HCT116 (cell line): ENCODE measurements around the gene ITM2B. TPM values are rescaled to one million over a fixed set of nuclear protein-coding genes. Genes with fewer than 3 reads are reported as not detected.

Source experiments
- ATAC-seq: fragments of 200-7000 bp; cut with Tn5 transposase; 2 replicates; pipeline ENCODE4 v1.9.1; 2020; ENCODE audit warnings: mild to moderate bottlenecking, moderate library complexity
- BruUV-seq: library from RNA; stranded (reverse); fragments of 400-500 nt; replicated peaks from 2 replicates; lab custom pipeline; 2021; lab: Mats Ljungman, UMichigan
- CTCF ChIA-PET: fragments of 300-600 bp; sonication (Branson Sonifier 250); formaldehyde crosslinking; loops from one replicate; lab custom pipeline; 2021; ENCODE audit warnings: antibody characterized with exemption; lab: Charles Lee
- POLR2A ChIA-PET: fragments of 300-600, 350-600 bp; sonication (Branson Sonifier 250); formaldehyde crosslinking; loops from one replicate; lab custom pipeline; 2021; ENCODE audit warnings: antibody characterized with exemption; lab: Charles Lee
- RAD21 ChIA-PET, 2 experiments: fragments of 300-600 bp; sonication (Branson Sonifier 250); formaldehyde crosslinking; loops; one replicate each; lab custom pipeline; 2023; ENCODE audit warnings: low total read pairs in 2 of 2; ENCODE audit not compliant: uncharacterized antibody in 2 of 2, unreplicated experiment in 2 of 2, low non-redundant PET in 1 of 2; lab: Charles Lee
- DNase-seq: peaks from one replicate; pipeline ENCODE4 v3.0.0-alpha.2; 2010; ENCODE audit warnings: low read depth, low spot score
- H2AFZ ChIP-seq: fragments of 200-600 bp; shearing (Covaris generic), sonication (generic); 2 replicates; pipeline ENCODE4 v1.6.1; 2017; ENCODE audit warnings: low read depth, mixed run types, mixed read lengths, antibody characterized with exemption, low read length; ENCODE audit not compliant: poor library complexity, severe bottlenecking
- H3K27ac ChIP-seq: 2 replicates; pipeline ENCODE4 v1.5.1; 2012; ENCODE audit warnings: low read depth, low read length
- H3K27me3 ChIP-seq: fragments of 200-600 bp; sonication (generic); 2 replicates; pipeline ENCODE4 v1.6.1; 2016; ENCODE audit warnings: mixed run types, low read length, mixed read lengths; ENCODE audit not compliant: insufficient read depth
- H3K36me3 ChIP-seq, 2 experiments: fragments of 200-500 bp in 1 of 2; fragments of 200-600 bp in 1 of 2; sonication (Bioruptor generic) in 1 of 2; sonication (generic) in 1 of 2; 2 replicates each; pipeline versions ENCODE4 v1.5.1 to v1.6.1; 2014 to 2016; ENCODE audit warnings: low read length in 2 of 2, inconsistent platforms in 1 of 2, mixed read lengths in 1 of 2, mixed run types in 1 of 2; ENCODE audit not compliant: insufficient read depth in 2 of 2, control insufficient read depth in 1 of 2
- H3K4me1 ChIP-seq, 2 experiments: fragments of 200-600 bp in 1 of 2; sonication (generic) in 1 of 2; 2 replicates each; pipeline versions ENCODE4 v1.5.1 to v1.6.1; 2012 to 2017; ENCODE audit warnings: low read length in 2 of 2, inconsistent platforms in 1 of 2, mild to moderate bottlenecking in 1 of 2, mixed read lengths in 1 of 2, mixed run types in 1 of 2, moderate library complexity in 1 of 2; ENCODE audit not compliant: insufficient read depth in 2 of 2, control insufficient read depth in 1 of 2
- H3K4me2 ChIP-seq: fragments of 200-600 bp; sonication (generic); 2 replicates; pipeline ENCODE4 v1.6.1; 2017; ENCODE audit warnings: mixed run types, low read length, mixed read lengths
- H3K4me3 ChIP-seq, 2 experiments: fragments of 200-600 bp in 1 of 2; sonication (generic) in 1 of 2; replicated peaks in 1 of 2; 2 replicates each; pipeline ENCODE4 v1.5.1; 2011 to 2016; ENCODE audit warnings: low read length in 2 of 2, control low read depth in 1 of 2, low read depth in 1 of 2, mild to moderate bottlenecking in 1 of 2, mixed read lengths in 1 of 2, mixed run types in 1 of 2
- H3K79me2 ChIP-seq: fragments of 200-600 bp; sonication (generic); 2 replicates; pipeline ENCODE4 v1.6.1; 2017; ENCODE audit warnings: mild to moderate bottlenecking, mixed run types, low read length, moderate library complexity, mixed read lengths; ENCODE audit not compliant: insufficient read depth
- H3K9ac ChIP-seq: fragments of 200-600 bp; sonication (generic); 2 replicates; pipeline ENCODE4 v1.6.1; 2016; ENCODE audit warnings: low read length, mixed read lengths
- H3K9me2 ChIP-seq: fragments of 200-600 bp; sonication (generic), shearing (Covaris generic); 2 replicates; pipeline ENCODE4 v1.6.1; 2017; ENCODE audit warnings: mixed run types, mild to moderate bottlenecking, moderate library complexity; ENCODE audit not compliant: insufficient read depth
- H3K9me3 ChIP-seq, 2 experiments: fragments of 200-500 bp in 1 of 2; fragments of 200-600 bp in 1 of 2; sonication (Bioruptor generic) in 1 of 2; sonication (generic) in 1 of 2; 2 replicates each; pipeline ENCODE4 v1.6.1; 2014 to 2017; ENCODE audit warnings: low read length in 2 of 2, mixed read lengths in 2 of 2, inconsistent platforms in 1 of 2, low read depth in 1 of 2, mild to moderate bottlenecking in 1 of 2, mixed run types in 1 of 2, moderate library complexity in 1 of 2; ENCODE audit not compliant: control insufficient read depth in 1 of 2, insufficient read depth in 1 of 2
- H4K20me1 ChIP-seq: fragments of 200-600 bp; sonication (generic), shearing (Covaris generic); 2 replicates; pipeline ENCODE4 v1.6.1; 2017; ENCODE audit warnings: mixed run types, mild to moderate bottlenecking, moderate library complexity; ENCODE audit not compliant: insufficient read depth
- CBX3 ChIP-seq: IDR thresholded peaks from 2 replicates; pipeline ENCODE4 v1.6.1; 2012; ENCODE audit warnings: low read depth
- EGR1 ChIP-seq: IDR thresholded peaks from 2 replicates; pipeline ENCODE4 v1.6.1; 2012; ENCODE audit warnings: low read depth
- ELF1 ChIP-seq: IDR thresholded peaks from 2 replicates; pipeline ENCODE4 v1.6.1; 2012; ENCODE audit warnings: low read depth, borderline replicate concordance
- EZH2 ChIP-seq: fragments of 200-600 bp; sonication (generic); IDR thresholded peaks from 2 replicates; pipeline ENCODE4 v1.6.1; 2017; ENCODE audit warnings: antibody characterized with exemption, mixed run types
- JUND ChIP-seq: IDR thresholded peaks from 2 replicates; pipeline ENCODE4 v1.6.1; 2012
- MAX ChIP-seq: IDR thresholded peaks from 2 replicates; pipeline ENCODE4 v1.6.1; 2012
- SIN3A ChIP-seq: IDR thresholded peaks from 2 replicates; pipeline ENCODE4 v1.6.1; 2012; ENCODE audit warnings: low read depth
- TCF7L2 ChIP-seq: IDR thresholded peaks from 2 replicates; pipeline ENCODE4 v1.7.0; 2011; ENCODE audit warnings: borderline replicate concordance, inconsistent platforms; ENCODE audit not compliant: insufficient read depth, insufficient read length; ENCODE audit errors: extremely low read depth
- ZFX ChIP-seq: fragments of 450-650 bp; IDR thresholded peaks from 2 replicates; pipeline ENCODE4 v1.6.1; 2017
- intact Hi-C: fragments of 100-400 bp; cut with micrococcal nuclease; formaldehyde crosslinking; loops from 2 replicates; pipeline ENCODE4 v1.10.0; 2022
- total RNA-seq: library from RNA; stranded (reverse); gene quantifications from one replicate; pipeline ENCODE4 v1.2.1, GENCODE V29; 2021; ENCODE audit not compliant: unreplicated experiment
- TF ChIP-seq, protein P1 (sequence below): IDR thresholded peaks from 2 replicates; pipeline ENCODE4 v1.6.1; 2011; ENCODE audit warnings: mild to moderate bottlenecking, low read length, moderate library complexity; ENCODE audit not compliant: insufficient replicate concordance; ENCODE audit errors: extremely low read depth

ITM2B gene
- total RNA-seq, 1 experiment from 2014 or later = 124 TPM

- H2AFZ ChIP-seq = no peak overlapping the region
- H3K9me3 ChIP-seq = no peaks in the 10 kb centered on the region
- no peak for ATAC-seq
- H3K4me2 ChIP-seq = no peak overlapping the region
- POLR2A ChIA-PET = no interaction called here
- no peaks in the 10 kb centered on the region for H3K9me2 ChIP-seq
- RAD21 ChIA-PET = no interaction called here
- no peaks in the 10 kb centered on the region for H3K79me2 ChIP-seq
- no peak overlapping the region for H3K4me3 ChIP-seq
- CTCF ChIA-PET = no interaction called here
- no peak overlapping the region for H3K9ac ChIP-seq
- no peaks in the 10 kb centered on the region for H4K20me1 ChIP-seq
- no peaks in the 10 kb centered on the region for H3K4me1 ChIP-seq
- no peak for DNase-seq
- no peak overlapping the region for H3K27ac ChIP-seq
- no peaks in the 10 kb centered on the region for H3K27me3 ChIP-seq
- intact Hi-C loops = no loop called here
- TF ChIP-seq, protein P1, sequence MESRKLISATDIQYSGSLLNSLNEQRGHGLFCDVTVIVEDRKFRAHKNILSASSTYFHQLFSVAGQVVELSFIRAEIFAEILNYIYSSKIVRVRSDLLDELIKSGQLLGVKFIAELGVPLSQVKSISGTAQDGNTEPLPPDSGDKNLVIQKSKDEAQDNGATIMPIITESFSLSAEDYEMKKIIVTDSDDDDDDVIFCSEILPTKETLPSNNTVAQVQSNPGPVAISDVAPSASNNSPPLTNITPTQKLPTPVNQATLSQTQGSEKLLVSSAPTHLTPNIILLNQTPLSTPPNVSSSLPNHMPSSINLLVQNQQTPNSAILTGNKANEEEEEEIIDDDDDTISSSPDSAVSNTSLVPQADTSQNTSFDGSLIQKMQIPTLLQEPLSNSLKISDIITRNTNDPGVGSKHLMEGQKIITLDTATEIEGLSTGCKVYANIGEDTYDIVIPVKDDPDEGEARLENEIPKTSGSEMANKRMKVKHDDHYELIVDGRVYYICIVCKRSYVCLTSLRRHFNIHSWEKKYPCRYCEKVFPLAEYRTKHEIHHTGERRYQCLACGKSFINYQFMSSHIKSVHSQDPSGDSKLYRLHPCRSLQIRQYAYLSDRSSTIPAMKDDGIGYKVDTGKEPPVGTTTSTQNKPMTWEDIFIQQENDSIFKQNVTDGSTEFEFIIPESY = no peak
- TF ChIP-seq JUND (no peak), EZH2 (no peak), SIN3A (no peak), ZFX (no peak), TCF7L2 (no peak), CBX3 (no peak), MAX (no peak), ELF1 (no peak), EGR1 (no peak)
- no TSS peak for BruUV-seq
- H3K36me3 ChIP-seq = no peaks in the 10 kb centered on the region
Measured at GRCh38 chr13:48295271-48295670, 62.3 kb downstream of the ITM2B start.
